Right renal cortex interstitium (tissue), 3 donors: Measurements from ENCODE around the gene CEP350. TPM values are rescaled to one million over a fixed set of nuclear protein-coding genes. Genes with fewer than 3 reads are reported as not detected.
"Not testable (repeated sequence)": the region's sequence is repeated elsewhere in the genome, so short reads cannot be mapped to it uniquely, and the experiment has no call there.

ENCODE experiments used
- DNase-seq, 3 donors: peaks; one replicate each; pipeline ENCODE4 v3.0.0-alpha.2; 2013; ENCODE audit warnings: low read depth in 3 of 3, low spot score in 2 of 3
- polyA plus RNA-seq, 3 donors: library from polyadenylated mRNA; unstranded; fragments of 120-200 nt; gene quantifications; one replicate each; pipeline ENCODE4 v1.2.1, GENCODE V29; 2013; ENCODE audit not compliant: insufficient read length in 3 of 3

Gene CEP350
- polyA plus RNA-seq, 3 donors, result 29.7 to 32.3 (median 32.1) TPM

- peak in 2 of 3 donors; percentile 12 to 15 for DNase-seq
Observed at GRCh38 chr1:180112984-180113647, 158.5 kb downstream of the CEP350 start.

DNA sequence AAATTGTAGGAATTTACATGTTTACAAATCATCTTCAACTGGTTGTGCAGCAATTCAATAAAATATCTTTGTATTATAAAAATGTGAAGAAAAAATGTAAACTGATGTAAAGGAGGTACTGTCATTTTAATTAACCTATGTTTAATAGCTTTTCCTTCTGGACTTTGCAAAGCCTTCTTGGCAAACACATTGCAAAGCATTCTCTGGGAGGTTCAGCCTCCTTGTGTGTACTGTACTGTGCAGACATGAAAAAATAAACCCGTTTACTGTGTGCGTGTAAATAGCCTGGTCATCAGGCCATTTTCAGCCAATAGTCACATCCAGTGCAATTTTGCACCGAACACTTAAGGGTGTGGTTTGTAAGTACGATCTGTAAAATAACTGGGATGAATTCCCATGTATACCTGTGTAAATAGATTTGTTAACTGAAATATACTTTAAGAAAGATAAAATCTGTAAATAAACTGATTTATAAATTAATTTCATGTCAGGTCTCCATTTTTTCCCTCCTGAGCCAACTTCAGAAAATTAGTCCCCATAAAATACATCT is 159.9 kb downstream of the CEP350 start:
- DNase-seq, result no peak

- no peak for DNase-seq
Observed at GRCh38 chr1:180116964-180117763, 162.6 kb downstream of the CEP350 start.

DNA sequence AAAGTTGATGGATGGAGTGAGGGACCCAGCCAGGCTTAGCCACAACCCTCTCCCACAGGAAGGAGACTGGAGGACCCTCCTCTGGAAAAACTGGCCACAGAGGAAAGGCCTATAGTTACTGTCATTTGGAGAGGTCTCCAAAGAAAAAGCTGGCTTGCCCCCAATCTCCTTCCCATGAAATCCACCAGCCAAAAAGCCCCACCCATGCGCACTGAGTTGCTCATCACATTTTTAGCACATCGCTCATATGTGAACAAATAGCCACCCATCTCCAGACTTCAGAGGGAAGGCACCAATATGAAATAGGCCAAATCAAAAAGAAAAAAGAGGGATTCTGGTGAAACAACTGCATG is 163.1 kb downstream of the CEP350 start:
- DNase-seq, result no peak

GRCh38 chr1:180119837-180120236 is 165.2 kb downstream of the CEP350 start:
- no peak for DNase-seq

GRCh38 chr1:180123463-180123936 is 168.9 kb downstream of the CEP350 start:
- no peak for DNase-seq

DNA sequence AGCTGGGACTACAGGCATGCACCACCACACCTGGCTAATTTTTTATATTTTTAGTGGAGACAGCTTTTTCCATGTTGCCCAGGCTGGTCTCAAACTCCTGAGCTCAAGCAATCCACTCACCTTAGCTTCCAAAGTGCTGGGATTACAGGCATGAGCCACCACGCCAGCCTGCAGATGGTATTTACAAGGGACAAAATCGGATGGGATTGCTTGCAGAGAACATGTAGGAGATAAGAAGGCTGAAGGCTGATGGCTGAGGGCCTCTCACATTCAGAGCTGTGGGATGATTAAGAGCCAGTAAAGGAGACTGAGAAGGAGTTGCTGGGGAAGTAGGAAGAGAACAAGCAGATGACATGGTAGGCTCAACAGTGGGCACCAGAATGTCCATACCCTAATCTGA is 176.0 kb downstream of the CEP350 start:
- DNase-seq, result no peak

GRCh38 chr1:180131510-180131909 is 176.9 kb downstream of the CEP350 start:
- no peak for DNase-seq

GRCh38 chr1:180133193-180133592 is 178.6 kb downstream of the CEP350 start:
- no peak for DNase-seq

GRCh38 chr1:180133688-180134087 is 179.1 kb downstream of the CEP350 start:
- DNase-seq, result not testable (repeated sequence)

GRCh38 chr1:180135535-180135934 is 180.9 kb downstream of the CEP350 start:
- no peak for DNase-seq

DNA sequence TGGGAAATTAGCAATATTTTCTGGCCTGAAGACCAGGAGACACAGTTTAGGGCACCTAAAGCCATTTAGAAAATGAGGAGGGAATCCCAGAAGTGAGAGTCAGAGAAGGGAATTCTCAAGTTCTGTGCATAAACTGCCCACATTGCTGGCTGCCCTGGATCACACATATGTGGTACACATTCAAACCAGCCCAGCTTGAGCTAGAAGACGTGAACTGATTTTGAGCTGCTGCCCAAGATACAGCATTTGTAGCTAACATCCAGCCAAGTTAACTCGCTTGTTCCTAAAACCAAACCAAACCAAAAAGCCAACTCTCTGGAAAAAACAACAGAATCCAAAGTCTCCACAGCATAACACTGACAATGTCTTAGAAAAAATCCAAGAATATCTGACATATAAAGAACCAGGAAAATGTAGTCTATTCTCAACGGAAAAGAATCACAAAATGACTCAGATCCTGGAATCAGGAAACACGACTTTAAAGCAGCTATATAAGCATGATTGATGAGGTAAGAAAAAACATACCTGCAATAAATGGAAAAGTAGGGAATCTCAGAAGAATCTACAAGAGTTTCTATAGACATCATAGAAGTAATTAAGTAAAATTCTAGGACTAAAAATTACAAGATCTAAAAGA is 181.8 kb downstream of the CEP350 start:
- DNase-seq, result no peak

- DNase-seq, result no peak
Observed at GRCh38 chr1:180136968-180137356, 182.4 kb downstream of the CEP350 start.

DNA sequence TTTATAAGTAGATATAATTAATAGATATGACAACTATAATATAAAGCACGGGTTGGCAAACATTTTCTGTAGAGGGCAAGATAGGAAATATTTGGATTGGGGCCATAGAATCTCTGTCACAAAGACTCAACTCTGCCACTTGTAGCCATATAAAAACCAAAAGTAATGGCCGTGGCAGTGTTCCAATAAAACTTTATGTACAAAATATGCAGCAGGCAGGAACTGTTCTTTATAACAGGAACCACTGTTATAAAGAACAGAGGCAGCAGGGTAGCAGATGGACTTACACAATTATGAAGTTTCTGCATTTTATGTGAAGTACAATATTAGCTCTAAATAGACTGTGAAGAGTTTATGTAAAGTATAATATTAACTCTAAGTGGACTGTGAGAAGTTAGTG is 183.2 kb downstream of the CEP350 start:
- DNase-seq, result no peak

DNA sequence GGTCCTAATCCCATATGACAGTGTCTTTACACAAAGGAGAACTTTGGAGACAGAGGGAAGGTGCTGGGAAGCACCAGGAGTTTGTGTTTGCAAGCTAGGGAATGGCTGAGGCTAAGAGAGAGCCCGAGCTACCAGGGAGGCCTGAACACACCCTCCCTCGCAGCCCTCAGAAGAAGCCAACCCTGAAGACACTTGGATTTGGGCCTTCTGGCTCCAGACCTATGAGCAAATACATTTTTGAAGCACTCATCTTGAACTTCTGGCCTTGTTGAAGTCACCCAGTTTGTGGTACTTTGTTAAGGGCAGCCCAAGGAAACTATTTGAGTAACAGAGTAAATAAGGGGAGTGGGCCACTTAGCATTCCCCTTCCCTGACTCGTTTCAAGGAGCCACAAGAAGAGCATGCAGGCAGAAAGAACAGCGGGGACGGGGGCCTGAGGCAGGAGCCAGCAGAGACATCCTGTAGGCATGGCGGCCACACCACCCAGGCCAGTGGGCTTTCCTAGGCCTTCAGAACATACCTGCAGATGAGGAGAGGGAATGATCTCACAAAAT is 186.8 kb downstream of the CEP350 start:
- no peak for DNase-seq

DNA sequence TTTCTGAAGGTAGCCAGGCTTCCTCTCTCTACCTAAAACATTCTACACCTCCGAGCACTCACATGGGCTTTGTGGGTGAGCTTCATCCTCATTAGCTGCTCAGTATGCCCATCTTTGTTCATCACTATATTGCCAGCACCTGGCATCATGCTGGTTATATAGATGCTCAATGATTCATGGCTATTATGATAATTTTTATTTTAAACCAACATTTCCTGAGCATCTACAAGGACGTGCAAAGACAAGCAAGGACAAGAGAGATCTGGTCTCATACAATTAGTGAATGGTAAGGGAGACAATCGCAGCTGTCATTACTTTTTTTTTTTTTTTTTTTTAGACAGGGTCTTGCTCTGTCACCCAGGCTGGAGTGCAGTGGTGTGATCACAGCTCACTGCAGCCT is 188.7 kb downstream of the CEP350 start:
- DNase-seq, result no peak

DNA sequence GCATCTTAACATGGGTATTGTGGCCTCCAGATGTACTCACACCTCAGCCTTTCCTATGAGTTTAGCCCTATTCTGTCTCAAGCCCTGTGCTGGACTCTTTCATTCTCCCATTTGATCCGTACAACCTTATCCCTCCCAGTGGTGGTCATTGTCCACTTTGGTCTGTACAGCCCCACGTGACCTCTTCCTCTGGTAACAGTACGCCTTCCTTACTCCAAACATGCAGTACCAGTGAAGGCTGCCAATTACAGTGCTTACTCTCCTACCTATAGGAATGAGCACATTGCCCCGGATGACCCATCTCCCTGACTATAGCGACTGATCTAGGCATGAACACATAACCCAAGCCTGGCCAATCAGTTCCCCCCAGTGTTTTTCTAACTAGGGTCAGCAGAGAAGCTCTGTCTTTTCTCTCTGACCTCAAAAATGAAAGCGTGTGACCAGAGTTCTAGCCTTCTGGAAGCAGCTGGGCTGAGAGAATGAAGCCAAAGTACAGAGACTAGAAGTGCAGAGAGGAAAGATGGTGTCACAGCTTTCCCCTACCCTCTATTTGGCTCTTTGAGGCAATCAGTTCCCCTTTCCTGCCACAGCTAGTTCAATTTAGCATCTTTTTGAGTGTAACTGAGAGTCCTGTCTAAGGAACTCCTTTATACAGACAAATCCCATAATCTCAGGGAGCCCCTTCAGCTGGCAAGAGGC is 190.2 kb downstream of the CEP350 start:
- DNase-seq, result no peak

GRCh38 chr1:180145446-180145845 is 190.8 kb downstream of the CEP350 start:
- DNase-seq, result no peak

DNA sequence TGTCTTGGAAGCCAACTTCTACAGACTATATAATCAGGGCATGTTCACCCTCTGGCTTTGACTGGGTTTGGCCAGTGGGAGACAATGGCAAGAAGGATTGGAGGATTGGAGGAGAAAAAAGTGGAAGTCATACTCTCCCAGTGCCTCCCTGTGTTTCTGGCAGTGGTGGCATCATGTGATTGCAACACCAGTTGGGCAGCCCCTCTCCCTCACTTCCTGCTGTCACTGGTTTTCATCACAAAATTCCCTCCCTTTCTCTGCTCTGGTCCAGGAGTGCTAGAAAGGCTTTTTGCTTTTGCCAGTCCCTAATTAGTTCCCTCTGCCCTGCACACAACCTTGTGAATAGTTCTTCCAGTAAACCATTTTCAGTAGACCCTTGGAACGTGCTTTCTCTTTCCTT is 196.4 kb downstream of the CEP350 start:
- no peak for DNase-seq

DNA sequence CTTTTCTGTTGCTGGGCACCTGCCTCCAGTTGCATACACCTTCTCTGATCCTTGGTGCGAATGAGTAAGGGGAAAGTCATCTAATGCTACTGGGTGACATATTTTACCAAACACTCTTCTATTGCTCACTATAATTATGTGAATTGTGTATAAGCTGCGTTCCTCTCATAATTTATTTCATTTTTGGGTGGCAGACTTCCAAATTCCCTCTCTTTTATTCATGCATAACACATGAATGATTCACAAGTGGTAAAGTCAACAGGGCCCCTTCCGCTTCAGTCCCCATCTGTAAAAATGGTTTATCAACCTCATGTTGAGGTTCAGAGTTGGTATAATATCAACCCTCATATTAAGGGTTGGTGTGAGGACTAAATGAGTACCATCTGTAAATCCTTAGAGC is 196.9 kb downstream of the CEP350 start:
- DNase-seq, result no peak

GRCh38 chr1:180152588-180152987 is 198.0 kb downstream of the CEP350 start:
- no peak for DNase-seq
